ENCODE data around the gene CRYBG2.

GRCh38 chr1:26289158-26290059 lies 64.5 kb downstream of the CRYBG2 start:
- TF ChIP-seq KDM3A (CRISPR knock-in tag; IDR thresholded peaks at IDR 0.05; ENCODE audit: low read depth) = no peak
- no peak for TF ChIP-seq SMAD1 (CRISPR knock-in tag; IDR thresholded peaks at IDR 0.05; ENCODE audit: borderline replicate concordance, low read depth)
- TF ChIP-seq IRF2 (CRISPR knock-in tag; IDR thresholded peaks at IDR 0.05) = no peak
- no peak for TF ChIP-seq CTCF (CRISPR knock-in tag; IDR thresholded peaks at IDR 0.05)
- TF ChIP-seq ZSCAN12 (CRISPR knock-in tag; IDR thresholded peaks at IDR 0.05) = no peak
- TF ChIP-seq, protein P1, sequence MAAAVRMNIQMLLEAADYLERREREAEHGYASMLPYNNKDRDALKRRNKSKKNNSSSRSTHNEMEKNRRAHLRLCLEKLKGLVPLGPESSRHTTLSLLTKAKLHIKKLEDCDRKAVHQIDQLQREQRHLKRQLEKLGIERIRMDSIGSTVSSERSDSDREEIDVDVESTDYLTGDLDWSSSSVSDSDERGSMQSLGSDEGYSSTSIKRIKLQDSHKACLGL (CRISPR knock-in tag; IDR thresholded peaks at IDR 0.05) = no peak
- TF ChIP-seq RELA (CRISPR knock-in tag; IDR thresholded peaks at IDR 0.05) = no peak
- TF ChIP-seq EP300 (IDR thresholded peaks at IDR 0.05; ENCODE audit: low read depth in 2 of 2, low read length in 2 of 2) = no peak
- TF ChIP-seq EP300 (CRISPR knock-in tag; IDR thresholded peaks at IDR 0.05; ENCODE audit: borderline replicate concordance) = no peak
- TF ChIP-seq TIGD3 (CRISPR knock-in tag; IDR thresholded peaks at IDR 0.05; ENCODE audit: borderline replicate concordance) = no peak
- no peak for TF ChIP-seq SMARCE1 (IDR thresholded peaks at IDR 0.05; ENCODE audit: borderline replicate concordance)
- no peak for TF ChIP-seq EZH2 (conservative IDR thresholded peaks at IDR 0.05; ENCODE audit: low read depth, low read length)
- no peak for TF ChIP-seq EHMT2 (IDR thresholded peaks at IDR 0.05; ENCODE audit: borderline replicate concordance, low read depth, low read length)
- TF ChIP-seq RARG (CRISPR knock-in tag; IDR thresholded peaks at IDR 0.05; ENCODE audit: low read depth) = no peak
